ENCODE results near the gene DPY19L2. TPM values are rescaled to one million over a fixed set of nuclear protein-coding genes. Genes with fewer than 3 reads are reported as not detected.
"Not testable (repeated sequence)": the region's sequence is repeated elsewhere in the genome, so short reads cannot be mapped to it uniquely, and the experiment has no call there.

Gene DPY19L2
- total and polyA plus RNA-seq, 2 of the 4 experiments (the other 2 are of a cell fraction), result 0.90 to 1.6 TPM

DNA sequence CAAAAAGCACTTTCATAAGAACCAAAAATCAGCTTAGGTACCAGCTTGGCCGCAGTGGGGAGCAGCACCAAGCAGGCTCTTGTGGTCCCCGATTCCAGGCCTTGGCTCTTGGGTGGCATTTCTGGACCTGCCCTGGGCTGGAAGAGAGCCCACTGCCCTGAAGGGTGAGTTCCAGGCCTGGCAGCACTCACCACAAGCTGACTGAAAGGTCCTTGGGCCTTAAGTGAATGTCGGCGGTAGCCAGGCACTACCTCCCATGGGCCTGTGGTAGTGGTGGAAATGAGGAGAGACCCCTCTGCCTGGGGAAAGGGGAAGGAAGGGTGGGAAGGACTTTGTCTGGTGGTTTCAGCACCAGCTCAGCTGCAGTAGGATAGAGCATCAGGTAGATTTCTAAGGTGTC is 96.3 kb downstream of the DPY19L2 start:
- DNase-seq; H2BK20ac ChIP-seq (ENCODE audit: low read depth, low read length); H3K23ac ChIP-seq (ENCODE audit: low read depth, low read length); H3K9me3 ChIP-seq (ENCODE audit: control insufficient read depth, insufficient read depth, low read length); H2AK5ac ChIP-seq (ENCODE audit: low read depth, low read length); BruUV-seq (replicated peaks); in situ Hi-C loops (cut with MboI; ENCODE audit: low sequenced_read_pairs); H2BK5ac ChIP-seq (ENCODE audit: low read depth, low read length, poor library complexity, severe bottlenecking); H3K4ac ChIP-seq (ENCODE audit: low read depth, low read length); H4K91ac ChIP-seq (ENCODE audit: insufficient read depth, low read depth, low read length); H3K14ac ChIP-seq (replicated peaks; ENCODE audit: low read depth, low read length); H3K56ac ChIP-seq (ENCODE audit: extremely low read depth, insufficient read depth, low read length); H4K8ac ChIP-seq (ENCODE audit: low read depth in 2 of 2, low read length in 2 of 2); H3K27ac ChIP-seq (ENCODE audit: insufficient read depth, low read length); H2BK120ac ChIP-seq (ENCODE audit: low read depth, low read length); H2AK9ac ChIP-seq (replicated peaks; ENCODE audit: low read depth, low read length, poor library complexity); H3K36me3 ChIP-seq (ENCODE audit: control insufficient read depth, insufficient read depth, low read length); H4K5ac ChIP-seq (ENCODE audit: low read depth, low read length); intact Hi-C loops (cut with micrococcal nuclease); H2AFZ ChIP-seq (replicated peaks; ENCODE audit: low read length, poor library complexity); H3K9ac ChIP-seq (ENCODE audit: low read depth, low read length); ATAC-seq (ENCODE audit: low read depth); H3K9me1 ChIP-seq (ENCODE audit: insufficient read depth, low read length); dilution Hi-C loops (cut with HindIII; ENCODE audit: low sequenced_read_pairs, unreplicated experiment); H3K18ac ChIP-seq (ENCODE audit: low read depth, low read length); CTCF ChIA-PET; H3K4me1 ChIP-seq (ENCODE audit: control insufficient read depth, insufficient read depth, low read length); H4K20me1 ChIP-seq (ENCODE audit: insufficient read depth, low read length); H2BK15ac ChIP-seq (ENCODE audit: low read depth, low read length); POLR2A ChIA-PET (ENCODE audit: unreplicated experiment); H3K4me3 ChIP-seq (ENCODE audit: insufficient read depth, low read depth, low read length); H3K79me1 ChIP-seq (ENCODE audit: low read depth in 1 of 2, low read length in 2 of 2); H3K4me2 ChIP-seq (ENCODE audit: low read depth, low read length); H3K27me3 ChIP-seq (ENCODE audit: control insufficient read depth, insufficient read depth, low read length): not testable (repeated sequence)
- WGBS, 2 experiments (ENCODE audit: extremely low coverage in 2 of 2, insufficient read length in 1 of 2), result no CpG with 5 or more reads among the region's 4 CpGs

DNA sequence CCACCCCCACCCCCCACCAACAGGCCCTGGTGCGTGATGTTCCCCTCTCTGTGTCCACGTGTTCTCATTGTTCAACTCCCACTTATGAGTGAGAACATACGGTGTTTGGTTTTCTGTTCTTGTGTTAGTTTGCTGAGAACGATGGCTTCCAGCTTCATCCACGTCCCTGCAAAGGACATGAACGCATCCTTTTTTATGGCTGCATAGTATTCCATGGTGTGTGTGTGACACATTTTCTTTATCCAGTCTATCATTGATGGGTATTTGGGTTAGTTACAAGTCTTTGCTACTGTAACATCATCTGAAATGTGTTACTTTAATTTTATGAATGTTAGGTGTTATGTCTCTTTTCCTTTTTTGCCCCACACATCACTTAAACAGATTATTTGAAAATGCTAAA is 109.8 kb downstream of the DPY19L2 start:
- BruUV-seq (replicated peaks); H3K27ac ChIP-seq (ENCODE audit: insufficient read depth, low read length); H3K18ac ChIP-seq (ENCODE audit: low read depth, low read length); H4K20me1 ChIP-seq (ENCODE audit: insufficient read depth, low read length); H2BK15ac ChIP-seq (ENCODE audit: low read depth, low read length); H2BK120ac ChIP-seq (ENCODE audit: low read depth, low read length); ATAC-seq (ENCODE audit: low read depth); H2BK5ac ChIP-seq (ENCODE audit: low read depth, low read length, poor library complexity, severe bottlenecking); H3K23ac ChIP-seq (ENCODE audit: low read depth, low read length); H3K9ac ChIP-seq (ENCODE audit: low read depth, low read length); H3K4ac ChIP-seq (ENCODE audit: low read depth, low read length); DNase-seq; CTCF ChIA-PET; H3K4me1 ChIP-seq (ENCODE audit: control insufficient read depth, insufficient read depth, low read length); H3K56ac ChIP-seq (ENCODE audit: extremely low read depth, insufficient read depth, low read length); H3K27me3 ChIP-seq (ENCODE audit: control insufficient read depth, insufficient read depth, low read length); H2BK20ac ChIP-seq (ENCODE audit: low read depth, low read length); H3K36me3 ChIP-seq (ENCODE audit: control insufficient read depth, insufficient read depth, low read length); H2AK9ac ChIP-seq (replicated peaks; ENCODE audit: low read depth, low read length, poor library complexity); H3K79me1 ChIP-seq (ENCODE audit: low read depth in 1 of 2, low read length in 2 of 2); H2AK5ac ChIP-seq (ENCODE audit: low read depth, low read length); H3K9me1 ChIP-seq (ENCODE audit: insufficient read depth, low read length); H2AFZ ChIP-seq (replicated peaks; ENCODE audit: low read length, poor library complexity); H4K8ac ChIP-seq (ENCODE audit: low read depth in 2 of 2, low read length in 2 of 2); H3K9me3 ChIP-seq (ENCODE audit: control insufficient read depth, insufficient read depth, low read length); H3K14ac ChIP-seq (replicated peaks; ENCODE audit: low read depth, low read length); dilution Hi-C loops (cut with HindIII; ENCODE audit: low sequenced_read_pairs, unreplicated experiment); H4K5ac ChIP-seq (ENCODE audit: low read depth, low read length); POLR2A ChIA-PET (ENCODE audit: unreplicated experiment); intact Hi-C loops (cut with micrococcal nuclease); H3K4me3 ChIP-seq (ENCODE audit: insufficient read depth, low read depth, low read length); in situ Hi-C loops (cut with MboI; ENCODE audit: low sequenced_read_pairs); H4K91ac ChIP-seq (ENCODE audit: insufficient read depth, low read depth, low read length); H3K4me2 ChIP-seq (ENCODE audit: low read depth, low read length): not testable (repeated sequence)
- no CpG with 5 or more reads among the region's 6 CpGs for WGBS, 2 experiments (ENCODE audit: extremely low coverage in 2 of 2, insufficient read length in 1 of 2)
